NCI-H345 treated with DMSO at 0.1 percent for 48 hours (cell line): Measurements from ENCODE around the gene BBS12.

Experiments
- DNase-seq: peaks from one replicate; lab custom pipeline; 2025; ENCODE audit not compliant: unreplicated experiment; lab: John Stamatoyannopoulos, UW

Gene BBS12

DNA sequence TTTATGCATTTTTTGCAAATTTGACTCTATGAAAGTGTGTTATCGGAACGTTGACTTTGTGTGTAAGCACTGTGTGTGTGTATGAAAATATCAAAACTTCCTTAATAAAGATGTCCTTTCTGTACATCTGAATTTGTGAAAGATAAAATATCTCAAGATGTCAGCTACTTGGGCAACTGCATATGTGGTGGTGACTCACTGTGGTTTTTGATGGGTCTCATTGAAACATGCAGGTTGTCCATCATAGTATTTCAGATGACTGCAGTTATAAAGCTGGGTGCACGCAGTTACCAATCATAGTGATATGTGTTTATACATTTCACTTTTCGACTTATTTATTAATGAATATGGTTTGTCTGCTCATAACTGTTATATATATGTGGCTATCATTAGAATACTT lies 19.7 kb upstream of the BBS12 start:
- DNase-seq, result no peak

DNA sequence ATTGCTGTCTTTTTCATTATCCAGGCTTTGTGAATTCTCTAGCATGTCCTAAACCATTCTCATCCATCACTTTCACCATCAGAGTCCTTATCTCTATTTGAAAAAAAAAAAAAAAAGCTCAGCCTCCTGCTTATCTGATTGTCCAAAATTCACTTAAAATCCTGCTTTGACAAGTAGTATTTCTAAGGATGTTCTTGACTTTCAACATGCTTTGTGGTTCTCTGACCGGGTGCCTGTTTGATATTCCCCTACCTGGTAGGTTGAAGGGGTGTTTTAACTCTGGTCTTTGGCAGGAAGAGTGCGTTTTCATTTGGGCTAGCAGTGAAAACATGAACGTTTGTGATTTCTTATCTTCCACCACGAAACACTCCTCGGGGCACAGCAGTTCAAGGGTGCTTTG lies 17.3 kb upstream of the BBS12 start:
- DNase-seq, result no peak

DNA sequence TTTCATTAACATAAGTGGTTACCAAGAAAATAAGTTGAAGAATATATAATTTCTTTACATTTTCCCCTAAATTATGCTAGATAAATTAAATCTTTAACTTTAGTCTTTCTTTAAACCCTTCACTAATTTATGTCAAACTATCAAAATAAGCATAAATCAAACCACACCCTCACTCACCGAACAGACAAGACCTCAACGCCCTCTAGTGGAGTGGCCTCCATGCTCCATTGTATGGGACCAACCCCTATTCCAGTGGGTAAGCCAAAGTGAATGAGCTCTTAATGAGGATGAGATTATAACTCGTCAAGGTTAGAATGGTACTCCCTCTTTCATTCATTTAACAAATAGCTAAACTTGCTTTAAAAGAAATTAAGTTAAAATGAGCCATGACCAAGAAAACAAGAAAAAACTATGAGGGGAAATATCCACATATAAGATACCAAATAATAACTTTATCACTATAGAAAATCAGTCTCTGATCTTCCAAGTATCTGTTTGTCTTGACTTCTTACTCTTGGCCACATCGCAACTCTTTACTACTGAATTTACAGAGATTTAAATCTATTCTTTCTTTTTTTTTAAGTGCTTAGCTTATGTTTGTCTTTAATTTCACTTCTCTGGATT lies 15.6 kb upstream of the BBS12 start:
- DNase-seq, result peak; percentile 6

DNA sequence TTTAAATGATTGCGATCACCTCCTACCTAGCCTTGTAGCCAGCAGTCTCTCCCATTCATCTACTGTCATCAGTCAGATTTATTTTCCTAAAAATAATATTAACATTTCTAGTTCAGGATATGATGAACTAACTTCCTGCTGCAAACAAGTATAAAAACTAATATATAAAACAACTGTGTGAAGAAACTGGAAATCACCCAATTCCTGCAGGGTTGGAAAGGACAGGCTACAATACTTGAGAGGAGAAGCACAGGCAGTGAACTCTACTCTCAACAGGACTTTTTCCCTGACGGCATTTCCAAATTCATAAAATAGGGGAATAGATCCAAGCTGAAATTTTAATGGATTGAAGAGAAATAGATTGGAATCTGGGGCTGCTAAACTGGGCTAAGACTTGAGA lies 14.2 kb upstream of the BBS12 start:
- no peak for DNase-seq

DNA sequence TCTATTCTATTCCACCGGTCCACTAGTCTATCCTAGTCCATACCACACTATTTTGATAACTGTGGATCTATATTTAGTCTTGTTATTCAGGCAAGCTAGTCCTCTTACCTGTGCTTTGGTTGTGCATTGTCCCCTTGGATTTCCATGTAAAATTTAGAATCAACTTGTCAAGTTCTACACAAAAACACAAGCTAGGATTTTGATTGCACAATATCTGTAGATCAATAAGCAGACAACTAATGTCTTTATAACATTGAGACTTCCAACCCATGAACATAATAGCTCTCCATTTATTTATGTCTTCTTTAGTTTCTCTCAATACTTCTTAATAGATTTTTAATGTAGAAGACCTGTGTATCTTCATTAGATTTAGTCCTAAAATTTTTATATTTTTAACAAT lies 10.2 kb upstream of the BBS12 start:
- DNase-seq, result no peak

DNA sequence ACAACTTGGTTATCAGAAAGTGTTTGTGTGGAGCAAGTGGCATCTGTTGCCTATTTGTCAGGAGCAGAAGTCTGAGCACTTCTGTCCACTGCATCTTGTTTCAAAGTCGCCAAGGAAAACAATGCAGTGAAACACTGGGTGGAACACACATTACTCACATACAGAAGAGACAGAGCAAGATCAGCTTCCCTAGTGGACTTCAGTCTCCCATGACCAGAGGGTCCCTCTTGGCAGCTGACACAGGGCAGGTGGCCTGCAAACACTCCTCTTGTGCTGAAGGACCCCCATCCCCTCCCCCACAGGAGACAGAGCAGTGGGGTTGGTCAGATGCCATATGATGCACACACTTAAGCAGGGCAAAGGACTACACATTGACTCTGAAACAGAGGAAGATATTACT lies 3.6 kb upstream of the BBS12 start:
- DNase-seq, result no peak

DNA sequence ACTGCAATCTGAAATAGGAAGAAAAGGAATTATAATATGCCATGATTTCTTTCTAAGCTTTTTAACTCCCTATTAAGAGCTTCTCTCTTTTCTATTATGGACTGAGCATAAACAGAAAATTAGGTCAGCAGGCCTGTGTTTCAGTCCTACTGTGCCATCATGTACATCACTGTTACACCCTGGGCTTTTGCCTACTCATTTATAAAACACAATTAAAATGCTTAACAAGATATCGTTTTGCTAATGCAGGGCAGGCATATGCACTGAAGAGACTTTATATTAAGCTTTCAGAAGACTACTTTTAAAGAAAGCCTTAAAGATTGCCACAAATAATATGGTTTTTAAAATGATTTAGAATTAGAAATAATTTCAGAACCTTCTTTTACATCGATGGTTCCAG lies 828 bp upstream of the BBS12 start:
- DNase-seq, result no peak

DNA sequence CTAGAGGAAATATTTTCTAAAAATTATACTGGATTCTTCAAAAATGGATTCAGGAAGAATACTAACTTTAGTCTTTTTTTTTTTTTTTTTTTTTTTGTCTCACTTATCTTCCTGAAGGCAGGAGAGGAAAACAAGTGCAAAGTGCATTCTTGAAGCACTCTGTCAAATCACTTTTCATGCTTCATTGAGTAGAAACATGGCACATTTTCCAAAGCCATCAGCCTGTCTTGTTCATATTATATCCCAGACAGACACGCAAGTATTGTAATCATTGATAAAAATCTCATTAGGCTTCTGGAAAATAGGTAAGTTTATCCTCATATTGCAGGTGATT lies 1.2 kb downstream of the BBS12 start:
- no peak for DNase-seq

DNA sequence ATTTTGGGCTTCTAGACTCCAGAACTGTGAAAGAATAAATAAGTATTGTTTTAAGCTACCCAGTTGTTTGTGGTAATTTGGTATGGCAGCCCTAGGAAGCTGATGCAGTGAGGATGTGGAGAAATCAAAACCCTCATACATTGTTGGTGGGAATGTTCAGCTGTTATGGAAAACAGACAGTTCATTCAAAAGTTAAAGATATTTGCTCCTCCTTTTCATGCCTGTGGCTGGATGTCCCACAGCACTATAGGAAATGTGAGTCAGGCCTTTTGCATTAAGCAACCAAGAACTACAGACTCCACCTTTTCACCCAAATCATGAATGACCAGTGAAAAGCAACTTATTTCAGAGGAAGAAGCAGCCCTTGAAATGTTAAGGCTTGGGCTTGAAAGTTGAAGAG lies 6.7 kb downstream of the BBS12 start:
- no peak for DNase-seq

DNA sequence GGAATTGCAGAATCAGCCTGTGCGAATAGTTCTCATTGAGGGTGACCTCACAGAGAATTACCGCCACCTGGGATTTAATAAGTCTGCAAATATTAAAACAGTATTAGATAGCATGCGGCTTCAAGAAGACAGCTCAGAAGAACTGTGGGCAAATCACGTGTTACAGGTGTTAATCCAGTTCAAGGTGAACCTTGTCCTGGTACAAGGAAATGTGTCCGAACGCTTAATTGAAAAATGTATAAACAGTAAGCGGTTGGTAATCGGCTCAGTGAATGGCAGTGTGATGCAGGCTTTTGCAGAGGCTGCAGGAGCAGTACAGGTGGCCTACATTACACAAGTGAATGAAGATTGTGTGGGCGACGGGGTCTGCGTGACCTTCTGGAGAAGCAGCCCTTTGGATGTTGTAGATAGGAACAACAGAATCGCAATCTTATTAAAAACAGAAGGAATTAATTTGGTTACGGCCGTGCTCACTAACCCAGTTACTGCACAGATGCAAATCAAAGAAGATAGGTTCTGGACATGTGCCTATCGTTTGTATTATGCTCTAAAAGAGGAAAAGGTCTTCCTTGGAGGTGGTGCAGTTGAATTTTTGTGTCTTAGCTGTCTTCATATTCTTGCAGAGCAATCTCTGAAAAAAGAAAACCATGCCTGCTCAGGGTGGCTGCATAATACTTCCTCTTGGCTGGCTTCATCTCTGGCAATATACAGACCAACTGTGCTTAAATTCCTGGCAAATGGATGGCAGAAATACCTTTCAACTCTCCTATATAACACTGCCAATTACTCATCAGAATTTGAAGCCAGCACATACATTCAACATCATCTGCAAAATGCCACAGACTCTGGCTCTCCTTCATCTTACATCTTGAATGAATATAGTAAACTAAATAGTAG lies 10.7 kb downstream of the BBS12 start:
- DNase-seq, result no peak

DNA sequence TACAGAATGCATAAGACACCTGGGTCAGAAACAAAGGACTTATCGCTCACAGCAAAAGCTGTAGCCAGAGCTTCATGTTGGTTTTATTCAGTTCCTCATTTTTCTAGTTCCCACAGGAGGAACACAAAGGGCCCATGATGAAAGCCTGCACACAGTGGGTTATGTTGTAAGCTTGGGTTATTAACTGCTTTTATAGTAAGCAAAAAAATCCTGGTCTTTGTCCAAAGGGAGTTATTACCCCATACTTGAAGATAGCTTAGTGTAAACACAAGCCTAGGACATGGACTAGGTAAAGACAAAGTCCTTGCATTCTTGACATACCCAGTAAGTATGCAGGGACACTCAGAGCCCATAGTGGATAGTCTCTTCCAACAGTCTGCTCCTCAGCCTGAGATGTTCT lies 11.7 kb downstream of the BBS12 start:
- no peak for DNase-seq

DNA sequence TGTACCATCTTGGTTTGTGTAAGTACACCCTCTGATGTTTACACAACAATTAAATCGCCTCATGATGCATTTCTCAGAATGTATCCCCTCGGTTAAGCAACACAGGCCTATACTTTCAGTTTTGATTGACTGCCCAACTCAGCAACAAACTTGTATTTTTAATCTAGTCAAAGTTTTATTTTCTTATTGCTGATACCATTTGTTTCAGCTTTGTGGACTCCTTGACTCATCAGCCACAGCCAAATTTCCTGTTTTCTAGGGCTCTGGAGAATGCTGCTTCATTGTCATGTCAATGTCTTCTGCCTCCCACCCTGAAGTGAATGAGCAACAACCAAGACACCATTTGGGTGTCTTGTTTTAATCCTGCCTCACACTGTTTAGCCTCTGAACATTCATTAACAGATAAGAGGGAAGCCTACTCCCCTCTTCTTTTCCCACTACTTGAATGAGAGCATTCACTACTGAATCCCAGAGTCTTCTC lies 14.0 kb downstream of the BBS12 start:
- no peak for DNase-seq

DNA sequence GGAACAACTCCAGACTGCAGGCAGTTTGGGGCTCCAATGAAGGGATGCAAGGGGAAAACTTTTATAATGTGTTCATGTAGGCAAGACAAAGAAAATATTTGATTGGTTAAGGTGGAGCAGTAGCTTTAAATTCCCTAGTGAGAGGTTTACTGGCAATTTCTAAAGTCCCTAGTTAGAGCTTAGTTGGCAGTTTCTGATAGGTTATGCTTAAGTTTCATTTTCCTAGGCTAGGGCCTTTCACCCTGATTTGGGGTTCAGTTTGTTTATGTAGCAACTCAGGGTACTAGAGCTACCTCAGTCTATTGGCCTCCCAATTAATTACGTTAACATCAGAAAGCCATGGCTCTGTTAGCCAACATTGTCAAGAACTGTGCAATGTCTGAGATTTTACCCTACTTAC lies 14.6 kb downstream of the BBS12 start:
- DNase-seq, result no peak

DNA sequence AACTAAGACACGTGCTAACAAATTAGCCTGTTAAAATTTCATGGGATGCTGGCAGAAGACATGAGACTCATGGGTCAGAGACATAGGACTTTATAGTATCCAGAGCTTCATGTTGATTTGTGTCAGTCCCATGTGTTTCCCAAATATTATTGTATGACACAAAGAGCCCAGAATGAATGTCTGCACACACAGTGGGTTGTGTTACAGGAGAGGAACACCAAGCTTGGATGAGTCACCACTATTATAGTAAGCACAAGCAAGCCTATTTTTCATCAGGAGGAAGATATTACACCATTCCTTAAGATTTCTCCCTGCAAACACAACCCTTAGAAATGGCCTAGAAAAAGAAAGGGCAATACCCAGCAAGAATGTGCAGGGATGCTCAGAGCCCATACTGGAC lies 15.4 kb downstream of the BBS12 start:
- DNase-seq, result no peak

DNA sequence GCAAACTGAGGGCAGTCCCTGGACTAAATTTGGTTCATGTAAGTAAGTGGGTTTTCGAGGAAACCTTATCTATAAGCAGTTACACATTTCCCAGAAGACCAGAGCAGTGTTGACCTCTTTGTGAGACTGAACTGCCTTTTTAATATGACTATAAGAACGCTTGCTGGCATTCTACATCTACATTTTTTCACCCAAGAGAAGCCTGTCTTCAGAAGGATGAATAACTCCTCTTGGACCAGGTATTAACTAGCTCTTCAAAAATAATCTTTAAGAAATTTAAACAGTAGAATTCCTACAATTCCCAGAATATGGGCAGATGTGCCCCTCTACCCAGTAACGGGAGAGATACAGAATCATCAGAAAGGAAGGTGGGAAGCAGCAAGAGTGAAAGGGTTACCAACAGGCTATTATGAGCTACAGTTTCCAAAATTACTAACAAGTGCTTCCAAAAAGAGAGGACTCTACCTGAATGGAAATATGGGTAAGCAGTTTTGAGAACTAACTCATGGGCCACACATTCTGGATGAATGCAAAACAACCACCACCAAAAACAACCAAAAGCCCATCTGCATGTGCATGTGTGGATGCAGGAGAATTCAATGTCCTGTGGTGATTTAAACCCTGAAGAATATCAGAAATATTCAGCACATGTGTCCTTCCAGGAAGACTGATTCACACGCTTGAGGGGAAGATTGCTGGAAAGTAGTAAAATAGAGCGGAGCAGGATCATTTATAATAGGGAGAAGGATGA lies 17.4 kb downstream of the BBS12 start:
- no peak for DNase-seq

DNA sequence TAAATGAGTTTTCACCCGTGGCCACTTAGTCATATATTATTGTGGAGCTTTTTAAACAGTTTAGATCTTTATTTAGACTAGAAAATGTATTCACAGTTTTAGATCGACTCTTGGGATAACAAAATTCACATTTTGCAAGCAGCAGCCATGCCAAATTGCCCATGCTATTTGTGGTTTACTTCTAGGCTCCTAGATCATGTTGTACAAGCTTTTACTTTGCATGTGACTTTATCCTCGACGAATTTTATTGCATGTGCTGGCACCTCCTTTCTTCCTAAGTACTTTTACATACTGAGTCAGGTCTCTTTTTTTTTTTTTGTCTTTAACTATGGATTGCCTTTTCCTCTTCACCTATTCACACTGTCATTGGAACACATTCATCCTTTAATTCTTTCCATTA lies 23.2 kb downstream of the BBS12 start:
- no peak for DNase-seq

DNA sequence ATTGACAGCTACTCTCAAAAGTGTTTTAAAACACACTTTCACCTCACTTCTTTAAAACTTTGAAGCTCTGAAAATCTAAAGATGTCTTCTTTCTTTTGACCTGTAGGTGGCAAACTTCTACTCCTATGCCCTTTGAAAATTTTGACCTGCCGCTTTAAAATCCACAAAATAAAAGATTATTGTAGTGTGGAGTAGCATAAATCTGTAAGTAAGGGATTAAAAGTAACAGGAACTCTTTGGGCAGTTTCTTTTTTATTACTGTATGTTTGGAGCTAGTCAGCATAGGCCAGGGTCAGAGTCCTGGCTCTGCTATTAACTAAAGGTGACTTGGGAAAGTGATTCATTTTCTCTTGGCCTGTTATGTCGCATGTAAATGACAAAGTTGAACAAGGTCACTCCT lies 25.5 kb downstream of the BBS12 start:
- no peak for DNase-seq

DNA sequence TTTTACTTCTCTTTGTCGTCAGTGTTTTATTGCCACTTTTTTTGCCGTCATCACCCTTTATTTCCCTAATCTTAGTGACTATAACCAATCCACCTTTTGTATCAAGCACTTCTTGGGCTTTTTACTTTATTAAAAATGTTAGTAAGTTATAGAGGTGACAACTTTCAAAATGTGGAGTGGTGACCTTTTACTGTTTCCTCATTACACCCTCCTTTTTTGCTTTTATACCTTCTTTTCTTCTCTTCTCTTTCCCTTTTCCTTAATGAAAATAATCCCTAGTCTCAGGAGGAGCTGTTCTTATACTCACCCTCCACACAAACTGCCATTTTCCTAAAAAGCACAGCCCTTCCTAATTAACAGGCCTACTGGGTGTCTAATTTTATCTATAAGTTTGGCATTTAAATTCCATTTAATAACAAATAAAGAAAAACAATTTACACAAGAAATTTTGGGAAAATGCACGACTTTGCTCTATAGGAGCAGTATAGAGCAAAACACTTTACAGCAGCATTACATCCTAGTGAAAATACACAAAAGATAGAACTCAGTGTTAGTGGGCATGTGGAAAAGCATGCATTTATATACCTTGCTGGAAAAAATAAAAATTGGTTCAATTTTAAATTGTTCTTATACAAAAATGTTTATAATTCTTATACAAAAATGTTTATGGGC lies 27.3 kb downstream of the BBS12 start:
- no peak for DNase-seq

DNA sequence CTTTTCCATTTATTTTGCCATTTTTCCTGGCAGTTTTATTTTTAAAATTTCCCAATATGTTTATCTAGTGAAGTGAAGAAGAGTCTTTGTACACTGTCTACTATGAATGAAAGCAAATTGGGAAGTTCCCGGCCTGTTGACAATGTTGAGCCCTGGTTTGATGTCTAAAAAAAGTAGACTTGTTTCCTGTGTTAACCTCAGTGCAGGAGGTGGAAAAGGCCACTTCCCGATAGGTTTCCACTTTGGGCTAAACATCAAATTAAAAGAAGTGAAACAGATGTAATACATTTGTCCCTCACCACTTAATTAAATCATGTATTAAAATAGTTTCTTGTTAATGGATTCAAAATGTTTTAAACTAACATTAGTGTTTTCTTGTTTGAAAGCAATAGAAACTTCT lies 30.0 kb downstream of the BBS12 start:
- DNase-seq, result no peak

DNA sequence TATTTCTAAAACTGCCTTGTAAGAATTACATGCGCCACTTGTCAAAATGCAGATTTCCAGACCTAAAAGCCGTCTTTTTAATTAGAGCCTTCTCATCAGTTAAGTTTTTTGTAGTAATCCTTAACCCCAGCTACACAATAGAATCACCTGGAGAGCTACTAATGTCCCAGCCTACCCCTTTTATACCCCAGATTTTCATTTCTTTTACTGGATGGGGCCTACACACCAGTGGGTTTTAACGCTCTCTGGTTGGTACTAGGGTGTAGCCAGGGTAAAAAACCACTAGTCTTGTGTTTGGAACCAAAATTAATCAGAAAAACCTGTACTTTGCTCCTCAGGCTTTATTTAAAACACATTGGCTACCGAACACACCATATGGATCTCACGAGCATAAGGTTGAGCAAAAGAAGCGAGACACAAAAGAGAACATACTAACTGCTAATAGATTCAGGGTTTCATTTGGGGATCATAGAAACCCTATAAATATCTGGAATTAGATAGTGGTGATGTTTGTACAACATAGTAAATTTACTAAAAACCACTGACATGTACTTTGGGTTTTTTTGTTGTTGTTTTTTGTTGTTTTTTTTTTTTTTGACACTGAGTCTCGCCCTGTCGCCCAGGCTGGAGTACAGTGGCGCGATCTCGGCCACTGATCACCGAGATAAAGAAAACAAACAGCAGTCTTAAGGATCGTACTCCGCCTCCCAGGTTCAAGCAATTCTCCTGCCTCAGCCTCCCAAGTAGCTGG lies 30.6 kb downstream of the BBS12 start:
- DNase-seq, result no peak
